ENCODE measurements around the gene PRKCE. TPM values are rescaled to one million over a fixed set of nuclear protein-coding genes. Genes with fewer than 3 reads are reported as not detected.

The PRKCE gene
- total RNA-seq, 1 experiment from 2014 or later, result 14.8 TPM

DNA sequence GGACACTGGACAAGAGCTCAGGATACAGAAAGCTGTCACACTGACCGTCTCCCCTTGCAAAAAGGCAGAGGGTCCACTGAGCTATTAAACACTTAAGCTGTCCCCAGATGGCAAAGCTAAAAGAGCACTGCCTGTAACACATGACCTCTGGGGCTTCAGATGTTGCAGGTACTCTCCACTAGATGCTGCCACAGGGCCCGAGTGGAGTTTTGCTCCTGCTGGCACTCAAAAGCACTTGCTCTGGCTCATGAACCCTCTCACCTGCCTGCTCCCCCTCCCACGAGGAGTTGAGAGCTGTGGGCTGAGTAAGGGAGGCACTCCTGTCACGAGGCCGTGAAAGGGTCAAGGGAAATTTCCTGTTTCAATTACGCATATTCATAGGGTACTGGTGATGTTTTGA is 227.9 kb downstream of the PRKCE start:
- no peaks in the 10 kb centered on the region for H3K36me3 ChIP-seq (ENCODE audit: control insufficient read depth in 1 of 2, insufficient read depth in 2 of 2, low read length in 2 of 2)
- H3K4me2 ChIP-seq (ENCODE audit: low read length), result no peak overlapping the region
- ATAC-seq, result peak; percentile 72
- peaks cover 0 to 2% of the 10 kb centered on the region in 2 experiments; a peak in 1 of 4 replicates for H3K4me1 ChIP-seq (ENCODE audit: control insufficient read depth in 1 of 2, insufficient read depth in 2 of 2, low read length in 2 of 2)
- no peaks in the 10 kb centered on the region for H3K9me2 ChIP-seq (ENCODE audit: insufficient read depth)
- 0 out of 2 replicates have a peak, but pooled peaks cover 5% of the 10 kb centered on the region for H3K79me2 ChIP-seq (ENCODE audit: insufficient read depth, low read length)
- H3K27ac ChIP-seq (ENCODE audit: low read depth, low read length), result no peak overlapping the region
- POLR2A ChIA-PET, result no interaction called here
- peaks cover 4 to 7% of the 10 kb centered on the region in 2 experiments; a peak in 2 of 4 replicates for H3K9me3 ChIP-seq (ENCODE audit: control insufficient read depth in 1 of 2, insufficient read depth in 1 of 2, low read depth in 1 of 2, low read length in 2 of 2)
- no peak for TF ChIP-seq CEBPB (IDR thresholded peaks at IDR 0.05; ENCODE audit: low read depth)
- TF ChIP-seq, protein P1, sequence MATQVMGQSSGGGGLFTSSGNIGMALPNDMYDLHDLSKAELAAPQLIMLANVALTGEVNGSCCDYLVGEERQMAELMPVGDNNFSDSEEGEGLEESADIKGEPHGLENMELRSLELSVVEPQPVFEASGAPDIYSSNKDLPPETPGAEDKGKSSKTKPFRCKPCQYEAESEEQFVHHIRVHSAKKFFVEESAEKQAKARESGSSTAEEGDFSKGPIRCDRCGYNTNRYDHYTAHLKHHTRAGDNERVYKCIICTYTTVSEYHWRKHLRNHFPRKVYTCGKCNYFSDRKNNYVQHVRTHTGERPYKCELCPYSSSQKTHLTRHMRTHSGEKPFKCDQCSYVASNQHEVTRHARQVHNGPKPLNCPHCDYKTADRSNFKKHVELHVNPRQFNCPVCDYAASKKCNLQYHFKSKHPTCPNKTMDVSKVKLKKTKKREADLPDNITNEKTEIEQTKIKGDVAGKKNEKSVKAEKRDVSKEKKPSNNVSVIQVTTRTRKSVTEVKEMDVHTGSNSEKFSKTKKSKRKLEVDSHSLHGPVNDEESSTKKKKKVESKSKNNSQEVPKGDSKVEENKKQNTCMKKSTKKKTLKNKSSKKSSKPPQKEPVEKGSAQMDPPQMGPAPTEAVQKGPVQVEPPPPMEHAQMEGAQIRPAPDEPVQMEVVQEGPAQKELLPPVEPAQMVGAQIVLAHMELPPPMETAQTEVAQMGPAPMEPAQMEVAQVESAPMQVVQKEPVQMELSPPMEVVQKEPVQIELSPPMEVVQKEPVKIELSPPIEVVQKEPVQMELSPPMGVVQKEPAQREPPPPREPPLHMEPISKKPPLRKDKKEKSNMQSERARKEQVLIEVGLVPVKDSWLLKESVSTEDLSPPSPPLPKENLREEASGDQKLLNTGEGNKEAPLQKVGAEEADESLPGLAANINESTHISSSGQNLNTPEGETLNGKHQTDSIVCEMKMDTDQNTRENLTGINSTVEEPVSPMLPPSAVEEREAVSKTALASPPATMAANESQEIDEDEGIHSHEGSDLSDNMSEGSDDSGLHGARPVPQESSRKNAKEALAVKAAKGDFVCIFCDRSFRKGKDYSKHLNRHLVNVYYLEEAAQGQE (IDR thresholded peaks at IDR 0.05; ENCODE audit: low read depth), result no peak
- TF ChIP-seq EGR1 (IDR thresholded peaks at IDR 0.05; ENCODE audit: low read depth), result no peak
- TF ChIP-seq SIN3A (IDR thresholded peaks at IDR 0.05; ENCODE audit: low read depth), result no peak
- TF ChIP-seq RAD21 (IDR thresholded peaks at IDR 0.05; ENCODE audit: low read depth), result peak; percentile 29; the same call in 1 of the 2 replicates
- TF ChIP-seq POLR2AphosphoS5 (IDR thresholded peaks at IDR 0.05; ENCODE audit: low read depth, low read length), result no peak
- TF ChIP-seq, protein P2, sequence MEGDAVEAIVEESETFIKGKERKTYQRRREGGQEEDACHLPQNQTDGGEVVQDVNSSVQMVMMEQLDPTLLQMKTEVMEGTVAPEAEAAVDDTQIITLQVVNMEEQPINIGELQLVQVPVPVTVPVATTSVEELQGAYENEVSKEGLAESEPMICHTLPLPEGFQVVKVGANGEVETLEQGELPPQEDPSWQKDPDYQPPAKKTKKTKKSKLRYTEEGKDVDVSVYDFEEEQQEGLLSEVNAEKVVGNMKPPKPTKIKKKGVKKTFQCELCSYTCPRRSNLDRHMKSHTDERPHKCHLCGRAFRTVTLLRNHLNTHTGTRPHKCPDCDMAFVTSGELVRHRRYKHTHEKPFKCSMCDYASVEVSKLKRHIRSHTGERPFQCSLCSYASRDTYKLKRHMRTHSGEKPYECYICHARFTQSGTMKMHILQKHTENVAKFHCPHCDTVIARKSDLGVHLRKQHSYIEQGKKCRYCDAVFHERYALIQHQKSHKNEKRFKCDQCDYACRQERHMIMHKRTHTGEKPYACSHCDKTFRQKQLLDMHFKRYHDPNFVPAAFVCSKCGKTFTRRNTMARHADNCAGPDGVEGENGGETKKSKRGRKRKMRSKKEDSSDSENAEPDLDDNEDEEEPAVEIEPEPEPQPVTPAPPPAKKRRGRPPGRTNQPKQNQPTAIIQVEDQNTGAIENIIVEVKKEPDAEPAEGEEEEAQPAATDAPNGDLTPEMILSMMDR (IDR thresholded peaks at IDR 0.05 in 2 of 3, conservative IDR thresholded peaks at IDR 0.05 in 1 of 3; ENCODE audit: borderline replicate concordance in 1 of 3, insufficient read depth in 1 of 3, low read depth in 2 of 3, low read length in 2 of 3), result peak in 1 of 3 experiments; percentile 16; a peak in 1 of 6 replicates
- TF ChIP-seq SRF (IDR thresholded peaks at IDR 0.05; ENCODE audit: low read depth), result no peak
- no TSS peak for BruUV-seq (replicated peaks)
- no peaks in the 10 kb centered on the region for H4K20me1 ChIP-seq (ENCODE audit: insufficient read depth)
- no peaks in the 10 kb centered on the region for H3K27me3 ChIP-seq (ENCODE audit: insufficient read depth, low read length)
- CTCF ChIA-PET, result no interaction called here
- intact Hi-C loops (cut with micrococcal nuclease), result no loop called here
- RAD21 ChIA-PET (ENCODE audit: low non-redundant PET in 1 of 2, low total read pairs in 2 of 2, uncharacterized antibody in 2 of 2, unreplicated experiment in 2 of 2), result no interaction called here
- H2AFZ ChIP-seq (ENCODE audit: low read depth, low read length, poor library complexity, severe bottlenecking), result no peak overlapping the region
- no peak overlapping the region for H3K4me3 ChIP-seq (replicated peaks in 1 of 2; ENCODE audit: low read depth in 1 of 2, low read length in 2 of 2)
- DNase-seq (ENCODE audit: low read depth, low spot score), result no peak
- H3K9ac ChIP-seq (ENCODE audit: low read length), result no peak overlapping the region
